Endothelial cell of umbilical vein (primary cell): ENCODE results near the gene FOXP1.

Source experiments
- GATA2 ChIP-seq: IDR thresholded peaks from 2 replicates; pipeline ENCODE4 v1.7.0; 2011; ENCODE audit warnings: low read depth, mild to moderate bottlenecking, moderate library complexity, mixed read lengths, low read length; ENCODE audit not compliant: insufficient read length, insufficient read depth
- POLR2A ChIP-seq: IDR thresholded peaks from 2 replicates; pipeline ENCODE4 v1.6.1; 2012; ENCODE audit warnings: low read depth, mild to moderate bottlenecking, control low read depth, low read length
- POLR2AphosphoS5 ChIP-seq: IDR thresholded peaks from 2 replicates; pipeline ENCODE4 v1.6.1; 2012; ENCODE audit warnings: low read depth, mild to moderate bottlenecking, control low read depth, low read length, moderate library complexity; ENCODE audit not compliant: insufficient read depth
- TF ChIP-seq, protein P1 (sequence below), 2 donors: IDR thresholded peaks; 1 replicate in 1 of 2; 2 replicates in 1 of 2; pipeline ENCODE4 v1.5.1; 2011; ENCODE audit warnings: low read length in 2 of 2, mild to moderate bottlenecking in 2 of 2, moderate library complexity in 2 of 2, control low read depth in 1 of 2, inconsistent platforms in 1 of 2, low read depth in 1 of 2; ENCODE audit not compliant: insufficient read depth in 1 of 2; ENCODE audit errors: extremely low read depth in 1 of 2
- TF ChIP-seq, protein P2 (sequence below): IDR thresholded peaks from 2 replicates; pipeline ENCODE4 v1.6.1; 2011; ENCODE audit not compliant: insufficient read depth, insufficient read length

DNA sequence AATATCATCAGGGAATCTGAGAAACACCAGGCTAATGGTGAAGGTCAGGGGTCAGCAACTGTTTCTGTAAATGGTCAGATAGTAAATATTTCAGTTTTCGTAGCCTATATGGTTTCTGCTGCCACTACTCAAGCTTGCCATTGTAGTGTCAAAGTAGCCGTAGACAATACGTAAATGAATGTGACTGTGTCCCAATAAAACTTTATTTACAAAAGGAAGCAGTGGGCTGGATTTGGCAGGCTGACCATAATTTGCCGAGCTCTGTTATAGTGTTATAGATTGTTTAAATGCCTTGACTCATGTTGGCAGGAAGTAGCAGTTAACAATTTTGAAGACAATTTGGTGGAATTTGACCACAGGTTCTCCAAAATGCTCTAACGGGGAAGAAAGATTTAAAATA lies 548.2 kb downstream of the FOXP1 start:
- TF ChIP-seq GATA2 (no peak), POLR2A (no peak), POLR2AphosphoS5 (peak; percentile 57)
- TF ChIP-seq, protein P1, sequence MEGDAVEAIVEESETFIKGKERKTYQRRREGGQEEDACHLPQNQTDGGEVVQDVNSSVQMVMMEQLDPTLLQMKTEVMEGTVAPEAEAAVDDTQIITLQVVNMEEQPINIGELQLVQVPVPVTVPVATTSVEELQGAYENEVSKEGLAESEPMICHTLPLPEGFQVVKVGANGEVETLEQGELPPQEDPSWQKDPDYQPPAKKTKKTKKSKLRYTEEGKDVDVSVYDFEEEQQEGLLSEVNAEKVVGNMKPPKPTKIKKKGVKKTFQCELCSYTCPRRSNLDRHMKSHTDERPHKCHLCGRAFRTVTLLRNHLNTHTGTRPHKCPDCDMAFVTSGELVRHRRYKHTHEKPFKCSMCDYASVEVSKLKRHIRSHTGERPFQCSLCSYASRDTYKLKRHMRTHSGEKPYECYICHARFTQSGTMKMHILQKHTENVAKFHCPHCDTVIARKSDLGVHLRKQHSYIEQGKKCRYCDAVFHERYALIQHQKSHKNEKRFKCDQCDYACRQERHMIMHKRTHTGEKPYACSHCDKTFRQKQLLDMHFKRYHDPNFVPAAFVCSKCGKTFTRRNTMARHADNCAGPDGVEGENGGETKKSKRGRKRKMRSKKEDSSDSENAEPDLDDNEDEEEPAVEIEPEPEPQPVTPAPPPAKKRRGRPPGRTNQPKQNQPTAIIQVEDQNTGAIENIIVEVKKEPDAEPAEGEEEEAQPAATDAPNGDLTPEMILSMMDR (IDR thresholded peaks at IDR 0.05; ENCODE audit: extremely low read depth in 1 of 2, insufficient read depth in 1 of 2, low read depth in 1 of 2, low read length in 2 of 2): no peak
- TF ChIP-seq, protein P2, sequence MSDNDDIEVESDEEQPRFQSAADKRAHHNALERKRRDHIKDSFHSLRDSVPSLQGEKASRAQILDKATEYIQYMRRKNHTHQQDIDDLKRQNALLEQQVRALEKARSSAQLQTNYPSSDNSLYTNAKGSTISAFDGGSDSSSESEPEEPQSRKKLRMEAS: no peak
